Fibroblast of lung (primary cell): ENCODE data around the gene JAG1.

Source experiments
- EZH2 ChIP-seq: IDR thresholded peaks from 2 replicates; pipeline ENCODE4 v1.5.1; 2012; ENCODE audit warnings: low read length, control low read depth, mild to moderate bottlenecking; ENCODE audit errors: missing control alignments
- TF ChIP-seq, protein P1 (sequence below), 2 donors: IDR thresholded peaks in 1 of 2; conservative IDR thresholded peaks in 1 of 2; 1 replicate in 1 of 2; 2 replicates in 1 of 2; pipeline ENCODE4 v1.5.1; 2011 to 2012; ENCODE audit warnings: low read length in 2 of 2, control low read depth in 1 of 2, inconsistent platforms in 1 of 2, low read depth in 1 of 2, mild to moderate bottlenecking in 1 of 2

- TF ChIP-seq EZH2, result no peak
- TF ChIP-seq, protein P1, sequence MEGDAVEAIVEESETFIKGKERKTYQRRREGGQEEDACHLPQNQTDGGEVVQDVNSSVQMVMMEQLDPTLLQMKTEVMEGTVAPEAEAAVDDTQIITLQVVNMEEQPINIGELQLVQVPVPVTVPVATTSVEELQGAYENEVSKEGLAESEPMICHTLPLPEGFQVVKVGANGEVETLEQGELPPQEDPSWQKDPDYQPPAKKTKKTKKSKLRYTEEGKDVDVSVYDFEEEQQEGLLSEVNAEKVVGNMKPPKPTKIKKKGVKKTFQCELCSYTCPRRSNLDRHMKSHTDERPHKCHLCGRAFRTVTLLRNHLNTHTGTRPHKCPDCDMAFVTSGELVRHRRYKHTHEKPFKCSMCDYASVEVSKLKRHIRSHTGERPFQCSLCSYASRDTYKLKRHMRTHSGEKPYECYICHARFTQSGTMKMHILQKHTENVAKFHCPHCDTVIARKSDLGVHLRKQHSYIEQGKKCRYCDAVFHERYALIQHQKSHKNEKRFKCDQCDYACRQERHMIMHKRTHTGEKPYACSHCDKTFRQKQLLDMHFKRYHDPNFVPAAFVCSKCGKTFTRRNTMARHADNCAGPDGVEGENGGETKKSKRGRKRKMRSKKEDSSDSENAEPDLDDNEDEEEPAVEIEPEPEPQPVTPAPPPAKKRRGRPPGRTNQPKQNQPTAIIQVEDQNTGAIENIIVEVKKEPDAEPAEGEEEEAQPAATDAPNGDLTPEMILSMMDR (conservative IDR thresholded peaks at IDR 0.05 in 1 of 2, IDR thresholded peaks at IDR 0.05 in 1 of 2; ENCODE audit: low read depth in 1 of 2, low read length in 2 of 2), result no peak
These were observed 1.1 kb downstream of the JAG1 start for GRCh38 chr20:10672624-10673127.
